HG03064 (cell line): ENCODE results near the gene SUPV3L1.
"Not testable (repeated sequence)": the region's sequence is repeated elsewhere in the genome, so short reads cannot be mapped to it uniquely, and the experiment has no call there.

Source experiments
- ATAC-seq: cut with Tn5 transposase; IDR thresholded peaks from one replicate; pipeline ENCODE4 v1.9.1; 2021; ENCODE audit warnings: low read depth; ENCODE audit not compliant: unreplicated experiment

The SUPV3L1 gene

DNA sequence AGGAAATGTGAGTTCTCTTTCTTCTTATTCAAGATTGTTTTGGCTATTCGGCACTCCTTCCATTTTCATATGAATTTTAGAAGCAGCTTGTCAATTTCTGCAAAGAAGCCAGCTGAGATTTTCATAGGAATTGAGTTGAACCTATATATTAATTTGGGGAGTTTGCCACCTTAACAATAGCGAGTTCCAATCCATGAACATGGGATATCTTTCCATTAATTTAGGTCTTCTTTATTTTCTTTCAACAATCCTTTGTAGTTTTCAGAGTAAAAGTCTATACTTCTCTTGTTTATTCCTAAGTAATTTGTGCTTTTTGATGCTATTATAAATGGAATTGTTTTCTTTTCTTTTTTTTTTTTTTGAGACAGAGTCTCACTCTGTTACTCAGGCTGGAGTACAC lies 71.4 kb downstream of the SUPV3L1 start:
- not testable (repeated sequence) for ATAC-seq

DNA sequence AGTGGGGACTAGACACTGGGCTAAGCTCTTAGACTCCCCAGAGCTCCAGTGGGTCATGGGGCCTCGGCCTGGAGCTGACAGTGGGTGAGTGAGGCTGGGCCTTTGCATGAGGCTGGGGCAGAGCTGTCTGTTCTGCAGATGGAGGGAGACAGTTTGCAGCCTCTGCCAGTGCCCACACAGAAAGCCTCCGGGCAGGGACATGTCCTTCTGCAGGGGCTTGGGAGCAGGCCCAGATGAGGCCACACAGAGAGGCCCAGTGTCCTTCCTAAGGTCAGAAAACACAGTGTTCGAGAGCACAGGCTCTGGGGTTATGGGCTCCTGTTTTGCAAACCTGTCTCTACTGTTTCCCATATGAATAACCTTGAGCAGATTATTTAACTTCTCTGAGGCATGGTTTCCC lies 73.1 kb downstream of the SUPV3L1 start:
- ATAC-seq: no peak

DNA sequence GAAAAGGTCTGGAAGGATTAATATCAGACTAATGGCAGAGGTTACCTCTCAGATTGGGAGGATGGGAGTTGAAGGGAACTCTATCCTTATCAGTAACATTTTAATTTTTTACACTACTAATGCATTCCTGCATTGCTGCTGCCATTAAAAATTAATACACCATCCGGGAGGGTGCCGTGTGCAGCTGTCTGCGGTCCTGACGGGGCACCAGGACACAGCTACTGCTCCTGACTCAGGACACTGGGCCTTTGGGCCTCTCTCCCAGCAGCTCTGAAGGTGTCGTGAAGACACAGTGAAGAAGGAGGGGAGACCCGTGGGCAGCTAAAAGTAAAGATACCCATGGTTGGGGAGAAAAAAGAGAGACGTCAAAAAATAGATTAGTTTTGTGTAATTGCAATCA lies 74.8 kb downstream of the SUPV3L1 start:
- ATAC-seq: no peak
